Activated CD8-positive, alpha-beta T cell treated with anti-CD3 and anti-CD28 coated beads for 36 hours (primary cell): ENCODE measurements around the gene EFCAB6. TPM values are rescaled to one million over a fixed set of nuclear protein-coding genes. Genes with fewer than 3 reads are reported as not detected.

Experiments used
- ATAC-seq: fragments of 200-7000 bp; cut with Tn5 transposase; one replicate; pipeline ENCODE4 v1.10.0; 2021; ENCODE audit warnings: mild to moderate bottlenecking, moderate library complexity
- CTCF ChIA-PET: fragments of 350-600 bp; sonication (Branson Sonifier 250); formaldehyde crosslinking; loops from one replicate; lab custom pipeline; 2021; ENCODE audit warnings: antibody characterized with exemption; lab: Charles Lee
- POLR2A ChIA-PET: fragments of 350-600 bp; sonication (Branson Sonifier 250); formaldehyde crosslinking; loops from one replicate; lab custom pipeline; 2021; ENCODE audit warnings: antibody characterized with exemption; lab: Charles Lee
- DNase-seq: peaks from one replicate; pipeline ENCODE4 v3.0.0-alpha.2; 2020
- H3K27ac Mint-ChIP-seq: one replicate; pipeline ENCODE4 v1.8.0; 2021; ENCODE audit warnings: mild to moderate bottlenecking, mixed read lengths
- H3K27me3 Mint-ChIP-seq: one replicate; pipeline ENCODE4 v1.8.0; 2021; ENCODE audit warnings: mixed read lengths
- H3K36me3 Mint-ChIP-seq: one replicate; pipeline ENCODE4 v1.8.0; 2021; ENCODE audit warnings: low read depth, mixed read lengths
- H3K4me1 Mint-ChIP-seq: one replicate; pipeline ENCODE4 v1.8.0; 2021; ENCODE audit warnings: low read depth, mixed read lengths
- H3K4me3 Mint-ChIP-seq: one replicate; pipeline ENCODE4 v1.8.0; 2021; ENCODE audit warnings: mild to moderate bottlenecking, moderate library complexity, mixed read lengths
- H3K9me3 Mint-ChIP-seq: one replicate; pipeline ENCODE4 v1.8.0; 2021; ENCODE audit warnings: mixed read lengths
- intact Hi-C: fragments of 100-400 bp; cut with micrococcal nuclease; formaldehyde crosslinking; loops from one replicate; pipeline ENCODE4 v1.10.0; 2022
- total RNA-seq, 2 experiments: library from RNA; stranded (reverse); gene quantifications; one replicate each; pipeline ENCODE4 v1.2.3, GENCODE V29; 2021
- TF ChIP-seq, protein P1 (sequence below): fragments of 200-600 bp; IDR thresholded peaks from one replicate; pipeline ENCODE4 v1.8.0; 2022; ENCODE audit warnings: antibody characterized with exemption, mild to moderate bottlenecking

Gene EFCAB6
- total RNA-seq, 2 experiments from 2014 or later: 0.16 to 0.29 TPM

GRCh38 chr22:43829904-43830851 is 18.1 kb upstream of the EFCAB6 start:
- ChIA-PET POLR2A (no interaction called here), CTCF (interaction anchor here (1.2 kb wide), 1 partner anchor 53 kb away, joined by 3 read pairs; no protein-coding TSS in a partner anchor)
- Mint-ChIP-seq H3K4me1 (no peaks in the 10 kb centered on the region), H3K36me3 (no peaks in the 10 kb centered on the region), H3K27ac (no peak overlapping the region), H3K4me3 (no peak overlapping the region), H3K27me3 (peaks cover 6% of the 10 kb centered on the region), H3K9me3 (no peaks in the 10 kb centered on the region)
- ATAC-seq (no peak), DNase-seq (no peak)
- intact Hi-C loops: no loop called here
- TF ChIP-seq, protein P1, sequence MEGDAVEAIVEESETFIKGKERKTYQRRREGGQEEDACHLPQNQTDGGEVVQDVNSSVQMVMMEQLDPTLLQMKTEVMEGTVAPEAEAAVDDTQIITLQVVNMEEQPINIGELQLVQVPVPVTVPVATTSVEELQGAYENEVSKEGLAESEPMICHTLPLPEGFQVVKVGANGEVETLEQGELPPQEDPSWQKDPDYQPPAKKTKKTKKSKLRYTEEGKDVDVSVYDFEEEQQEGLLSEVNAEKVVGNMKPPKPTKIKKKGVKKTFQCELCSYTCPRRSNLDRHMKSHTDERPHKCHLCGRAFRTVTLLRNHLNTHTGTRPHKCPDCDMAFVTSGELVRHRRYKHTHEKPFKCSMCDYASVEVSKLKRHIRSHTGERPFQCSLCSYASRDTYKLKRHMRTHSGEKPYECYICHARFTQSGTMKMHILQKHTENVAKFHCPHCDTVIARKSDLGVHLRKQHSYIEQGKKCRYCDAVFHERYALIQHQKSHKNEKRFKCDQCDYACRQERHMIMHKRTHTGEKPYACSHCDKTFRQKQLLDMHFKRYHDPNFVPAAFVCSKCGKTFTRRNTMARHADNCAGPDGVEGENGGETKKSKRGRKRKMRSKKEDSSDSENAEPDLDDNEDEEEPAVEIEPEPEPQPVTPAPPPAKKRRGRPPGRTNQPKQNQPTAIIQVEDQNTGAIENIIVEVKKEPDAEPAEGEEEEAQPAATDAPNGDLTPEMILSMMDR: no peak

DNA sequence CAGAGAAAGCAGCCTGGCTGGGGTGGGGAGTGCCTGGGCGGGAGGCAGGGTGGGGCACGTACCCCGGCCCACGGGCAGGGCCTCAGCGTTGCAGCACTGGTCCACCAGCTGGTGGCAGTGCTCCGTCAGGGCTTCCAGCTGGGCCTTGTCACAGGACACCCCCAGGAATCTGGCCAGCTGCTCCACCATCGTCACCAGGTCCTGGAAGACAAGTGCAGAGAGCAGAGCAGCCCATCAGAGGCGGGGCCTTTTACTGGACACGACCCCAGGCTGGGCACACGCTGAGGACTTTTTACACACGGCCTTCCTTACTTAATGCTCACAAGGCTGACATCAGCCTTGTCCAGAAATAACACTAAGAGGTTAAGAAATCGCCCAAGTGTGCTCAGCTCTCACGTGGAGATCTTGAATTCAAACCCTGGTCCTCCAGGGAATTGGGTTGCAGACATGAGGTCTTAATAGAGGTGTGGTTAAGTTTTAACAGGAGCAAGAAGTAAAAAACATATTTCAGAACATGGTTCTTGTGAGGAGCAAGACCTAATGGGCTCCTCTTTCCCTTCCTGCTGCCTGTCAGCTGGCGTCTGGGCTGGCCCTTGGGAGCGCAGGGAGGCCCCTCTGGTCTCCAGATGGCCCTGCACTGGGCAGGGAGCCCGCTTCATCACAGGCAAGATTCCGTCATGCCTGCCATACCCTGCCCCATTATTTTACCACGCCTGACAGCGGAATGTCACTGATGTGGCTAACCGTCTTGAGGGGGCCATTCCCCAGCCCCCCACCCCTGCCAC is 17.1 kb upstream of the EFCAB6 start:
- ATAC-seq (no peak), DNase-seq (no peak)
- Mint-ChIP-seq H3K27ac (no peak overlapping the region), H3K4me1 (no peaks in the 10 kb centered on the region), H3K9me3 (no peaks in the 10 kb centered on the region), H3K27me3 (peaks cover 9% of the 10 kb centered on the region), H3K36me3 (no peaks in the 10 kb centered on the region), H3K4me3 (no peak overlapping the region)
- ChIA-PET POLR2A (no interaction called here), CTCF (interaction anchor here (1.2 kb wide), 1 partner anchor 54 kb away, joined by 3 read pairs; no protein-coding TSS in a partner anchor)
- TF ChIP-seq, protein P1: no peak
- intact Hi-C loops: no loop called here

- ATAC-seq: no peak
- peaks cover 9% of the 10 kb centered on the region for H3K27me3 Mint-ChIP-seq
- H3K4me3 Mint-ChIP-seq: no peak overlapping the region
- H3K27ac Mint-ChIP-seq: no peak overlapping the region
- no peaks in the 10 kb centered on the region for H3K36me3 Mint-ChIP-seq
- ChIA-PET CTCF (no interaction called here), POLR2A (no interaction called here)
- intact Hi-C loops: no loop called here
- H3K4me1 Mint-ChIP-seq: no peaks in the 10 kb centered on the region
- DNase-seq: no peak
- TF ChIP-seq, protein P1: no peak
- no peaks in the 10 kb centered on the region for H3K9me3 Mint-ChIP-seq
Observed at GRCh38 chr22:43828725-43828997, 16.6 kb upstream of the EFCAB6 start.

- ChIA-PET CTCF (no interaction called here), POLR2A (no interaction called here)
- Mint-ChIP-seq H3K36me3 (no peaks in the 10 kb centered on the region), H3K27me3 (peaks cover 11% of the 10 kb centered on the region), H3K9me3 (no peaks in the 10 kb centered on the region), H3K4me1 (no peaks in the 10 kb centered on the region), H3K27ac (no peak overlapping the region), H3K4me3 (no peak overlapping the region)
- TF ChIP-seq, protein P1: no peak
- intact Hi-C loops: no loop called here
- no peak for ATAC-seq
- DNase-seq: no peak
Observed at GRCh38 chr22:43827926-43828724, 16.0 kb upstream of the EFCAB6 start.
